ENCODE data around the gene SCAMP1.
A peak's percentile ranks its signal among the peaks of the same experiment; 100 is the strongest.

SCAMP1 gene

GRCh38 chr5:78359831-78360673 lies at the start of gene SCAMP1:
Gene SCAMP1, plus strand, starts transcription at chr5:78360617. Its CDS starts 55 bp downstream, at chr5:78360672.
- Histone ChIP-seq H4K20me1 (peaks cover 20% of the 10 kb centered on the region; the same call in 1 of the 2 replicates), H3K27me3 (no peaks in the 10 kb centered on the region), H3K4me1 (peaks cover 27% of the 10 kb centered on the region), H3K4me3 (peak within 1 kb of the TSS; percentile 98), H3K27ac (peak within 1 kb of the TSS; percentile 95), H3K9me3 (no peaks in the 10 kb centered on the region), H3K4me2 (peak within 1 kb of the TSS; percentile 85), H3K9ac (peak within 1 kb of the TSS; percentile 90), H3K36me3 (peaks cover 19% of the 10 kb centered on the region; the same call in 1 of the 2 replicates)
- no peak for TF ChIP-seq Cebpa-rat (IDR thresholded peaks at IDR 0.05)

GRCh38 chr5:78317515-78317914 lies 42.9 kb upstream of the SCAMP1 start:
- Histone ChIP-seq H3K4me3 (no peak overlapping the region), H3K9me3 (peaks cover 8% of the 10 kb centered on the region), H4K20me1 (no peaks in the 10 kb centered on the region), H3K4me1 (no peaks in the 10 kb centered on the region), H3K27ac (no peak overlapping the region), H3K27me3 (no peaks in the 10 kb centered on the region), H3K4me2 (no peak overlapping the region), H3K9ac (no peak overlapping the region), H3K36me3 (no peaks in the 10 kb centered on the region)
- TF ChIP-seq Cebpa-rat (IDR thresholded peaks at IDR 0.05), result no peak

- H3K9ac ChIP-seq, result no peak overlapping the region
- peaks cover 8% of the 10 kb centered on the region for H3K9me3 ChIP-seq
- H3K27me3 ChIP-seq, result no peaks in the 10 kb centered on the region
- no peak overlapping the region for H3K27ac ChIP-seq
- H3K36me3 ChIP-seq, result no peaks in the 10 kb centered on the region
- no peak overlapping the region for H3K4me3 ChIP-seq
- no peak overlapping the region for H3K4me2 ChIP-seq
- no peaks in the 10 kb centered on the region for H3K4me1 ChIP-seq
- no peak for TF ChIP-seq Cebpa-rat (IDR thresholded peaks at IDR 0.05)
- no peaks in the 10 kb centered on the region for H4K20me1 ChIP-seq
Measured at GRCh38 chr5:78318337-78318736, 42.1 kb upstream of the SCAMP1 start.

GRCh38 chr5:78320401-78320800 lies 40.0 kb upstream of the SCAMP1 start:
- Histone ChIP-seq H4K20me1 (no peaks in the 10 kb centered on the region), H3K4me2 (no peak overlapping the region), H3K36me3 (no peaks in the 10 kb centered on the region), H3K4me1 (no peaks in the 10 kb centered on the region), H3K9ac (no peak overlapping the region), H3K4me3 (no peak overlapping the region), H3K27me3 (no peaks in the 10 kb centered on the region), H3K27ac (no peak overlapping the region), H3K9me3 (no peaks in the 10 kb centered on the region)
- no peak for TF ChIP-seq Cebpa-rat (IDR thresholded peaks at IDR 0.05)

- H3K4me2 ChIP-seq, result no peak overlapping the region
- H3K9ac ChIP-seq, result no peak overlapping the region
- H3K36me3 ChIP-seq, result no peaks in the 10 kb centered on the region
- no peaks in the 10 kb centered on the region for H3K9me3 ChIP-seq
- no peak overlapping the region for H3K4me3 ChIP-seq
- no peak overlapping the region for H3K27ac ChIP-seq
- TF ChIP-seq Cebpa-rat (IDR thresholded peaks at IDR 0.05), result no peak
- no peaks in the 10 kb centered on the region for H3K4me1 ChIP-seq
- no peaks in the 10 kb centered on the region for H4K20me1 ChIP-seq
- no peaks in the 10 kb centered on the region for H3K27me3 ChIP-seq
Measured at GRCh38 chr5:78323241-78323640, 37.2 kb upstream of the SCAMP1 start.

GRCh38 chr5:78326930-78327329 lies 33.5 kb upstream of the SCAMP1 start:
- no peak for TF ChIP-seq Cebpa-rat (IDR thresholded peaks at IDR 0.05)
- Histone ChIP-seq H3K4me1 (no peaks in the 10 kb centered on the region), H3K27me3 (no peaks in the 10 kb centered on the region), H4K20me1 (no peaks in the 10 kb centered on the region), H3K9me3 (no peaks in the 10 kb centered on the region), H3K4me3 (no peak overlapping the region), H3K27ac (no peak overlapping the region), H3K36me3 (no peaks in the 10 kb centered on the region), H3K9ac (no peak overlapping the region), H3K4me2 (no peak overlapping the region)

GRCh38 chr5:78327761-78328510 lies 32.5 kb upstream of the SCAMP1 start:
- H3K4me3 ChIP-seq, result no peak overlapping the region
- no peak overlapping the region for H3K9ac ChIP-seq
- no peaks in the 10 kb centered on the region for H3K4me1 ChIP-seq
- no peak overlapping the region for H3K4me2 ChIP-seq
- TF ChIP-seq Cebpa-rat (IDR thresholded peaks at IDR 0.05), result no peak
- H3K27ac ChIP-seq, result no peak overlapping the region
- H3K36me3 ChIP-seq, result no peaks in the 10 kb centered on the region
- no peaks in the 10 kb centered on the region for H4K20me1 ChIP-seq
- H3K9me3 ChIP-seq, result no peaks in the 10 kb centered on the region
- H3K27me3 ChIP-seq, result no peaks in the 10 kb centered on the region

GRCh38 chr5:78328585-78329173 lies 31.7 kb upstream of the SCAMP1 start:
- H3K27me3 ChIP-seq, result no peaks in the 10 kb centered on the region
- no peaks in the 10 kb centered on the region for H4K20me1 ChIP-seq
- no peak overlapping the region for H3K4me3 ChIP-seq
- no peak overlapping the region for H3K27ac ChIP-seq
- no peak overlapping the region for H3K9ac ChIP-seq
- no peak overlapping the region for H3K4me2 ChIP-seq
- H3K9me3 ChIP-seq, result no peaks in the 10 kb centered on the region
- no peak for TF ChIP-seq Cebpa-rat (IDR thresholded peaks at IDR 0.05)
- H3K36me3 ChIP-seq, result no peaks in the 10 kb centered on the region
- no peaks in the 10 kb centered on the region for H3K4me1 ChIP-seq

- no peaks in the 10 kb centered on the region for H3K36me3 ChIP-seq
- H3K4me3 ChIP-seq, result no peak overlapping the region
- H3K4me1 ChIP-seq, result no peaks in the 10 kb centered on the region
- no peaks in the 10 kb centered on the region for H3K27me3 ChIP-seq
- H4K20me1 ChIP-seq, result no peaks in the 10 kb centered on the region
- H3K4me2 ChIP-seq, result no peak overlapping the region
- H3K9ac ChIP-seq, result no peak overlapping the region
- H3K27ac ChIP-seq, result no peak overlapping the region
- TF ChIP-seq Cebpa-rat (IDR thresholded peaks at IDR 0.05), result no peak
- no peaks in the 10 kb centered on the region for H3K9me3 ChIP-seq
Measured at GRCh38 chr5:78331523-78332080, 28.8 kb upstream of the SCAMP1 start.
